H9 (cell line): ENCODE results near the gene ROBO2. TPM values are rescaled to one million over a fixed set of nuclear protein-coding genes. Genes with fewer than 3 reads are reported as not detected.

Experiments used
- DNase-seq: peaks from one replicate; pipeline ENCODE4 v3.0.0-alpha.2; 2017
- H2AFZ ChIP-seq: one replicate; pipeline ENCODE4 v1.6.1; 2013; ENCODE audit warnings: mild to moderate bottlenecking, low read length, control low read depth, moderate library complexity
- H2AK5ac ChIP-seq: 2 replicates; pipeline ENCODE4 v1.6.1; 2013; ENCODE audit warnings: low read length, control low read depth, mixed read lengths; ENCODE audit not compliant: insufficient read length
- H2BK120ac ChIP-seq: one replicate; pipeline ENCODE4 v1.6.1; 2013; ENCODE audit warnings: low read depth, mild to moderate bottlenecking, low read length, control low read depth, inconsistent platforms; ENCODE audit not compliant: poor library complexity, severe bottlenecking
- H2BK12ac ChIP-seq: 2 replicates; pipeline ENCODE4 v1.6.1; 2013; ENCODE audit warnings: low read length, control low read depth, mixed read lengths, low read depth; ENCODE audit not compliant: insufficient read length
- H2BK15ac ChIP-seq: 2 replicates; pipeline ENCODE4 v1.6.1; 2013; ENCODE audit warnings: low read depth, low read length, control low read depth
- H2BK20ac ChIP-seq: one replicate; pipeline ENCODE4 v1.6.1; 2013; ENCODE audit warnings: low read depth, mild to moderate bottlenecking, low read length, control low read depth, inconsistent platforms; ENCODE audit not compliant: poor library complexity, severe bottlenecking
- H2BK5ac ChIP-seq: 2 replicates; pipeline ENCODE4 v1.6.1; 2013; ENCODE audit warnings: low read length, control low read depth, mixed read lengths; ENCODE audit not compliant: insufficient read length
- H3K14ac ChIP-seq: 2 replicates; pipeline ENCODE4 v1.6.1; 2013; ENCODE audit warnings: low read length, control low read depth; ENCODE audit not compliant: insufficient read depth
- H3K18ac ChIP-seq: 2 replicates; pipeline ENCODE4 v1.6.1; 2013; ENCODE audit warnings: low read depth, mild to moderate bottlenecking, mixed read lengths, low read length, control low read depth; ENCODE audit not compliant: insufficient read length
- H3K23ac ChIP-seq: 2 replicates; pipeline ENCODE4 v1.6.1; 2013; ENCODE audit warnings: low read length, control low read depth, mixed read lengths, low read depth; ENCODE audit not compliant: insufficient read length
- H3K23me2 ChIP-seq: 2 replicates; pipeline ENCODE4 v1.6.1; 2013; ENCODE audit warnings: low read depth, mild to moderate bottlenecking, mixed read lengths, low read length, control low read depth; ENCODE audit not compliant: insufficient read length, poor library complexity, severe bottlenecking
- H3K27ac ChIP-seq: 2 replicates; pipeline ENCODE4 v1.5.1; 2013; ENCODE audit warnings: low read length, control low read depth, mixed read lengths, low read depth; ENCODE audit not compliant: insufficient read length
- H3K27me3 ChIP-seq: 2 replicates; pipeline ENCODE4 v1.6.1; 2013; ENCODE audit warnings: low read length, control low read depth, inconsistent platforms; ENCODE audit not compliant: insufficient read depth
- H3K4ac ChIP-seq: 2 replicates; pipeline ENCODE4 v1.6.1; 2013; ENCODE audit warnings: low read depth, mild to moderate bottlenecking, control low read depth, inconsistent platforms, low read length, moderate library complexity
- H3K4me1 ChIP-seq: 2 replicates; pipeline ENCODE4 v1.6.1; 2013; ENCODE audit warnings: low read length, control low read depth, inconsistent platforms; ENCODE audit not compliant: insufficient read depth
- H3K4me2 ChIP-seq: 2 replicates; pipeline ENCODE4 v1.6.1; 2013; ENCODE audit warnings: low read length, control low read depth, mixed read lengths; ENCODE audit not compliant: insufficient read length, insufficient read depth
- H3K56ac ChIP-seq: 2 replicates; pipeline ENCODE4 v1.6.1; 2013; ENCODE audit warnings: low read depth, mild to moderate bottlenecking, mixed read lengths, low read length, control low read depth; ENCODE audit not compliant: insufficient read length
- H3K79me1 ChIP-seq: 2 replicates; pipeline ENCODE4 v1.6.1; 2013; ENCODE audit warnings: low read depth, mild to moderate bottlenecking, moderate library complexity, low read length, control low read depth, inconsistent platforms; ENCODE audit not compliant: insufficient read depth, poor library complexity, severe bottlenecking
- H3K79me2 ChIP-seq: 2 replicates; pipeline ENCODE4 v1.6.1; 2013; ENCODE audit warnings: low read length, control low read depth, inconsistent platforms; ENCODE audit not compliant: insufficient read depth
- H3K9ac ChIP-seq: 2 replicates; pipeline ENCODE4 v1.6.1; 2013; ENCODE audit warnings: low read length, control low read depth, mixed read lengths; ENCODE audit not compliant: insufficient read length; ENCODE audit errors: extremely low read depth
- H3K9me3 ChIP-seq: one replicate; pipeline ENCODE4 v1.6.1; 2013; ENCODE audit warnings: low read depth, low read length, inconsistent platforms; ENCODE audit not compliant: control insufficient read depth
- H3T11ph ChIP-seq: one replicate; pipeline ENCODE4 v1.6.1; 2013; ENCODE audit warnings: mild to moderate bottlenecking, low read length, control low read depth, inconsistent platforms
- H4K20me1 ChIP-seq: one replicate; pipeline ENCODE4 v1.6.1; 2013; ENCODE audit not compliant: control insufficient read depth, insufficient read length, insufficient read depth
- H4K5ac ChIP-seq: 2 replicates; pipeline ENCODE4 v1.6.1; 2013; ENCODE audit warnings: low read depth, mild to moderate bottlenecking, mixed read lengths, low read length, control low read depth; ENCODE audit not compliant: insufficient read length
- H4K8ac ChIP-seq: replicated peaks from 2 replicates; pipeline ENCODE4 v1.6.1; 2013; ENCODE audit warnings: low read length, control low read depth, mixed read lengths, low read depth; ENCODE audit not compliant: insufficient read length
- H4K91ac ChIP-seq: 2 replicates; pipeline ENCODE4 v1.6.1; 2013; ENCODE audit warnings: low read depth, mild to moderate bottlenecking, moderate library complexity, mixed read lengths, low read length, control low read depth; ENCODE audit not compliant: insufficient read length
- H3K27ac Mint-ChIP-seq, 3 experiments: 2 replicates in 2 of 3; 3 replicates in 1 of 3; pipeline ENCODE4 v1.8.0; 2020 to 2021; ENCODE audit warnings: mixed read lengths in 3 of 3, mild to moderate bottlenecking in 1 of 3, moderate library complexity in 1 of 3
- H3K27me3 Mint-ChIP-seq: 2 replicates; pipeline ENCODE4 v1.8.0; 2021; ENCODE audit warnings: low read depth, mild to moderate bottlenecking, moderate library complexity, mixed read lengths
- H3K36me3 Mint-ChIP-seq, 3 experiments: 2 replicates in 2 of 3; 3 replicates in 1 of 3; pipeline ENCODE4 v1.8.0; 2020 to 2021; ENCODE audit warnings: low read depth in 3 of 3, mixed read lengths in 3 of 3; ENCODE audit not compliant: insufficient read depth in 1 of 3
- H3K4me1 Mint-ChIP-seq, 2 experiments: 2 replicates each; pipeline ENCODE4 v1.8.0; 2020; ENCODE audit warnings: mixed read lengths in 2 of 2
- H3K4me3 Mint-ChIP-seq, 2 experiments: 2 replicates in 1 of 2; 3 replicates in 1 of 2; pipeline ENCODE4 v1.8.0; 2020 to 2021; ENCODE audit warnings: mild to moderate bottlenecking in 2 of 2, mixed read lengths in 2 of 2, moderate library complexity in 1 of 2
- H3K9me3 Mint-ChIP-seq, 2 experiments: 2 replicates in 1 of 2; 3 replicates in 1 of 2; pipeline ENCODE4 v1.8.0; 2020; ENCODE audit warnings: mild to moderate bottlenecking in 2 of 2, mixed read lengths in 2 of 2, moderate library complexity in 1 of 2
- WGBS: extraction: QIAGEN DNeasy Blood & Tissue Kit; methylation state at CpG from one replicate; pipeline ENCODE4 v1.1.7; 2013; ENCODE audit warnings: missing lambda C conversion rate, low lambda C conversion rate, mixed read lengths; ENCODE audit not compliant: insufficient read length; ENCODE audit errors: extremely low coverage; 5-methylcytosine and 5-hydroxymethylcytosine counted together
- total RNA-seq: library from RNA; stranded (reverse); gene quantifications from 2 replicates; pipeline ENCODE4 v1.2.1, GENCODE V29; 2021
- TF ChIP-seq, protein P1 (sequence below): fragments of 200-600 bp; sonication (generic); conservative IDR thresholded peaks from 3 replicates; pipeline ENCODE4 v1.8.0; 2021; ENCODE audit warnings: antibody characterized with exemption, mild to moderate bottlenecking

ROBO2 gene
- total RNA-seq, 1 experiment from 2014 or later, result 2.3 TPM

DNA sequence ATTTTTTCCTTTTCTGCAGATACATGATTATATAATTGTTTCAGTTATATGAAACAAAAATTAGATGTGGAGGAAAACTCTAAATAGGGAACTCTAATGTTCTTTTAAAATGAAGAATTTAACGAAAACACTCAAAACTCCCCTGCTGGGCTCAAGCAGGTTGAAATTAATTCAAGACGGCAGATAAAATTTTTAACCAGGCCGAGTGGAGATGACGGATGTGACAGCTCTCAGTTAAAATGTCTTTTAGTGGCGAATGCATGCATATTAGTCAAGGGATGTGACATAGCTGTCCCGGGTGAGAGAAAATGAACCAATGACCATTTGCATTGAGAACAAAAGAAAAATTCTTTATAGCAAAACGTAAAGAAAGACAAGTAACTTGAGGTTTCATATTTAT, 110.1 kb downstream of the ROBO2 start:
- WGBS, result no CpG with 5 or more reads among the region's 7 CpGs
- Histone ChIP-seq H4K91ac (no peak overlapping the region), H3T11ph (no peak overlapping the region), H2BK15ac (no peak overlapping the region), H4K8ac (no peak overlapping the region), H3K27me3 (no peaks in the 10 kb centered on the region), H2BK120ac (no peak overlapping the region), H3K23me2 (no peaks in the 10 kb centered on the region), H2BK20ac (no peak overlapping the region), H2BK5ac (no peak overlapping the region), H2AFZ (no peak overlapping the region), H3K9me3 (no peaks in the 10 kb centered on the region), H2AK5ac (no peak overlapping the region), H3K4ac (no peak overlapping the region), H3K4me2 (no peak overlapping the region), H3K23ac (no peak overlapping the region), H3K79me2 (no peaks in the 10 kb centered on the region), H3K56ac (no peak overlapping the region), H3K18ac (no peak overlapping the region), H3K79me1 (no peaks in the 10 kb centered on the region), H3K4me1 (peaks cover 6% of the 10 kb centered on the region; the same call in 1 of the 2 replicates), H3K9ac (no peak overlapping the region), H4K5ac (no peak overlapping the region), H4K20me1 (no peaks in the 10 kb centered on the region), H3K27ac (no peak overlapping the region), H3K14ac (no peak overlapping the region), H2BK12ac (no peak overlapping the region)
- no peaks in the 10 kb centered on the region for H3K27me3 Mint-ChIP-seq
- DNase-seq, result no peak
- TF ChIP-seq, protein P1, sequence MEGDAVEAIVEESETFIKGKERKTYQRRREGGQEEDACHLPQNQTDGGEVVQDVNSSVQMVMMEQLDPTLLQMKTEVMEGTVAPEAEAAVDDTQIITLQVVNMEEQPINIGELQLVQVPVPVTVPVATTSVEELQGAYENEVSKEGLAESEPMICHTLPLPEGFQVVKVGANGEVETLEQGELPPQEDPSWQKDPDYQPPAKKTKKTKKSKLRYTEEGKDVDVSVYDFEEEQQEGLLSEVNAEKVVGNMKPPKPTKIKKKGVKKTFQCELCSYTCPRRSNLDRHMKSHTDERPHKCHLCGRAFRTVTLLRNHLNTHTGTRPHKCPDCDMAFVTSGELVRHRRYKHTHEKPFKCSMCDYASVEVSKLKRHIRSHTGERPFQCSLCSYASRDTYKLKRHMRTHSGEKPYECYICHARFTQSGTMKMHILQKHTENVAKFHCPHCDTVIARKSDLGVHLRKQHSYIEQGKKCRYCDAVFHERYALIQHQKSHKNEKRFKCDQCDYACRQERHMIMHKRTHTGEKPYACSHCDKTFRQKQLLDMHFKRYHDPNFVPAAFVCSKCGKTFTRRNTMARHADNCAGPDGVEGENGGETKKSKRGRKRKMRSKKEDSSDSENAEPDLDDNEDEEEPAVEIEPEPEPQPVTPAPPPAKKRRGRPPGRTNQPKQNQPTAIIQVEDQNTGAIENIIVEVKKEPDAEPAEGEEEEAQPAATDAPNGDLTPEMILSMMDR, result no peak
- peaks cover 29 to 33% of the 10 kb centered on the region in 2 experiments for H3K4me1 Mint-ChIP-seq
- H3K4me3 Mint-ChIP-seq, result no peak overlapping the region
- no peaks in the 10 kb centered on the region for H3K36me3 Mint-ChIP-seq
- H3K27ac Mint-ChIP-seq, result no peak overlapping the region
- no peaks in the 10 kb centered on the region for H3K9me3 Mint-ChIP-seq
